IMR-90 (cell line): ENCODE data around the gene MAML3. TPM values are rescaled to one million over a fixed set of nuclear protein-coding genes. Genes with fewer than 3 reads are reported as not detected.

Experiments used
- ATAC-seq: fragments of 200-7000 bp; cut with Tn5 transposase; 2 replicates; pipeline ENCODE4 v1.9.1; 2020; ENCODE audit warnings: low read depth, mild to moderate bottlenecking, moderate library complexity
- BruUV-seq: library from RNA; stranded (reverse); fragments of 400-500 nt; replicated peaks from 2 replicates; lab custom pipeline; 2021; lab: Mats Ljungman, UMichigan
- CTCF ChIA-PET: fragments of 300-600 bp; formaldehyde crosslinking; extraction: SDS; loops from one replicate; lab custom pipeline; 2021; ENCODE audit warnings: antibody characterized with exemption; lab: Yijun Ruan, JAX
- POLR2A ChIA-PET: fragments of 300-600 bp; sonication (Branson Sonifier 250); formaldehyde crosslinking; loops from one replicate; lab custom pipeline; 2022; ENCODE audit warnings: antibody characterized with exemption; ENCODE audit not compliant: unreplicated experiment; lab: Charles Lee
- DNase-seq: peaks from one replicate; pipeline ENCODE4 v3.0.0; 2013
- H2AFZ ChIP-seq: replicated peaks from 2 replicates; pipeline ENCODE3; 2013; ENCODE audit warnings: low read length, mild to moderate bottlenecking; ENCODE audit not compliant: poor library complexity
- H2AK5ac ChIP-seq: 2 replicates; pipeline ENCODE4 v1.6.1; 2013; ENCODE audit warnings: low read depth, low read length, inconsistent platforms
- H2AK9ac ChIP-seq: replicated peaks from 2 replicates; pipeline ENCODE3; 2013; ENCODE audit warnings: mild to moderate bottlenecking, low read depth, low read length, moderate library complexity; ENCODE audit not compliant: poor library complexity
- H2BK120ac ChIP-seq: 2 replicates; pipeline ENCODE4 v1.6.1; 2013; ENCODE audit warnings: low read depth, low read length, inconsistent platforms
- H2BK15ac ChIP-seq: 3 replicates; pipeline ENCODE4 v1.6.1; 2013; ENCODE audit warnings: low read depth, low read length, inconsistent platforms
- H2BK20ac ChIP-seq: 2 replicates; pipeline ENCODE4 v1.6.1; 2013; ENCODE audit warnings: low read depth, mild to moderate bottlenecking, inconsistent platforms, low read length, moderate library complexity
- H2BK5ac ChIP-seq: 2 replicates; pipeline ENCODE4 v1.6.1; 2013; ENCODE audit warnings: mild to moderate bottlenecking, low read depth, low read length, inconsistent platforms; ENCODE audit not compliant: poor library complexity, severe bottlenecking
- H3K14ac ChIP-seq: replicated peaks from 2 replicates; pipeline ENCODE4 v1.6.1; 2013; ENCODE audit warnings: low read depth, low read length, inconsistent platforms
- H3K18ac ChIP-seq: 2 replicates; pipeline ENCODE4 v1.6.1; 2013; ENCODE audit warnings: low read depth, low read length, control low read depth
- H3K23ac ChIP-seq: 2 replicates; pipeline ENCODE4 v1.6.1; 2013; ENCODE audit warnings: low read depth, low read length, inconsistent platforms
- H3K27ac ChIP-seq: 2 replicates; pipeline ENCODE4 v1.5.1; 2013; ENCODE audit warnings: mild to moderate bottlenecking, control low read depth, low read length; ENCODE audit not compliant: insufficient read depth
- H3K27me3 ChIP-seq: 2 replicates; pipeline ENCODE4 v1.6.1; 2013; ENCODE audit warnings: low read length; ENCODE audit not compliant: control insufficient read depth, insufficient read depth
- H3K36me3 ChIP-seq: 2 replicates; pipeline ENCODE4 v1.6.1; 2013; ENCODE audit warnings: low read length, mixed read lengths; ENCODE audit not compliant: control insufficient read depth, insufficient read depth
- H3K4ac ChIP-seq: 2 replicates; pipeline ENCODE4 v1.6.1; 2013; ENCODE audit warnings: low read depth, low read length, inconsistent platforms
- H3K4me1 ChIP-seq: 2 replicates; pipeline ENCODE4 v1.6.1; 2013; ENCODE audit warnings: low read length, mixed read lengths; ENCODE audit not compliant: control insufficient read depth, insufficient read depth
- H3K4me2 ChIP-seq: 2 replicates; pipeline ENCODE4 v1.6.1; 2013; ENCODE audit warnings: low read depth, mild to moderate bottlenecking, control low read depth, low read length, moderate library complexity
- H3K4me3 ChIP-seq: 2 replicates; pipeline ENCODE4 v1.5.1; 2013; ENCODE audit warnings: low read depth, mild to moderate bottlenecking, control low read depth, low read length, moderate library complexity; ENCODE audit not compliant: insufficient read depth
- H3K56ac ChIP-seq: 2 replicates; pipeline ENCODE4 v1.6.1; 2013; ENCODE audit warnings: low read length, inconsistent platforms; ENCODE audit not compliant: insufficient read depth; ENCODE audit errors: extremely low read depth
- H3K79me1 ChIP-seq, 2 experiments: 2 replicates each; pipeline ENCODE4 v1.6.1; 2013; ENCODE audit warnings: low read length in 2 of 2, inconsistent platforms in 1 of 2, low read depth in 1 of 2
- H3K9ac ChIP-seq: 2 replicates; pipeline ENCODE4 v1.6.1; 2013; ENCODE audit warnings: low read depth, low read length, control low read depth
- H3K9me1 ChIP-seq: 2 replicates; pipeline ENCODE4 v1.6.1; 2013; ENCODE audit warnings: low read length, inconsistent platforms; ENCODE audit not compliant: insufficient read depth
- H3K9me3 ChIP-seq: 2 replicates; pipeline ENCODE4 v1.6.1; 2013; ENCODE audit warnings: low read length; ENCODE audit not compliant: control insufficient read depth, insufficient read depth
- H4K20me1 ChIP-seq: 2 replicates; pipeline ENCODE4 v1.6.1; 2013; ENCODE audit warnings: low read length, inconsistent platforms; ENCODE audit not compliant: insufficient read depth
- H4K5ac ChIP-seq: 2 replicates; pipeline ENCODE4 v1.6.1; 2013; ENCODE audit warnings: mild to moderate bottlenecking, low read depth, low read length, control low read depth
- H4K8ac ChIP-seq, 2 experiments: 2 replicates each; pipeline ENCODE4 v1.6.1; 2013; ENCODE audit warnings: low read depth in 2 of 2, low read length in 2 of 2, control low read depth in 1 of 2, inconsistent platforms in 1 of 2
- H4K91ac ChIP-seq: 2 replicates; pipeline ENCODE4 v1.6.1; 2013; ENCODE audit warnings: low read depth, low read length, inconsistent platforms; ENCODE audit not compliant: insufficient read depth
- BHLHE40 ChIP-seq: fragments of 150-350 bp; IDR thresholded peaks from 2 replicates; pipeline ENCODE4 v1.6.1; 2016; ENCODE audit warnings: mild to moderate bottlenecking, low read depth, low read length
- CEBPB ChIP-seq: IDR thresholded peaks from 2 replicates; pipeline ENCODE4 v1.6.1; 2012; ENCODE audit warnings: low read depth, low read length, improper control_type of control experiment
- CHD1 ChIP-seq: IDR thresholded peaks from 2 replicates; pipeline ENCODE4 v1.6.1; 2012; ENCODE audit warnings: low read depth, low read length, improper control_type of control experiment
- ELK1 ChIP-seq: fragments of 150-350 bp; IDR thresholded peaks from 2 replicates; pipeline ENCODE4 v1.6.1; 2016; ENCODE audit warnings: low read depth, mild to moderate bottlenecking, low read length, moderate library complexity, borderline replicate concordance
- FOS ChIP-seq: fragments of 150-350 bp; IDR thresholded peaks from 2 replicates; pipeline ENCODE4 v1.6.1; 2016; ENCODE audit warnings: low read depth, low read length
- MAFK ChIP-seq: IDR thresholded peaks from 2 replicates; pipeline ENCODE4 v1.6.1; 2012; ENCODE audit warnings: low read depth, low read length, improper control_type of control experiment
- MAZ ChIP-seq: IDR thresholded peaks from 2 replicates; pipeline ENCODE4 v1.6.1; 2012; ENCODE audit warnings: low read depth, mild to moderate bottlenecking, low read length, improper control_type of control experiment, moderate library complexity, borderline replicate concordance
- MXI1 ChIP-seq: IDR thresholded peaks from 2 replicates; pipeline ENCODE4 v1.6.1; 2012; ENCODE audit warnings: low read depth, mild to moderate bottlenecking, low read length, moderate library complexity, borderline replicate concordance
- NFE2L2 ChIP-seq: fragments of 150-350 bp; IDR thresholded peaks from 2 replicates; pipeline ENCODE4 v1.6.1; 2016; ENCODE audit warnings: low read depth, mild to moderate bottlenecking, low read length
- POLR2A ChIP-seq: IDR thresholded peaks from 2 replicates; pipeline ENCODE4 v1.6.1; 2012; ENCODE audit warnings: mild to moderate bottlenecking, low read depth, low read length
- RAD21 ChIP-seq: IDR thresholded peaks from 2 replicates; pipeline ENCODE4 v1.6.1; 2012; ENCODE audit warnings: low read length, improper control_type of control experiment
- RFX5 ChIP-seq: IDR thresholded peaks from 2 replicates; pipeline ENCODE4 v1.8.0; 2012; ENCODE audit warnings: low read depth, mild to moderate bottlenecking, low read length, moderate library complexity
- SMC3 ChIP-seq: fragments of 150-350 bp; IDR thresholded peaks from 2 replicates; pipeline ENCODE4 v1.6.1; 2016; ENCODE audit warnings: low read depth, mild to moderate bottlenecking, antibody characterized with exemption, low read length, moderate library complexity
- USF2 ChIP-seq: fragments of 150-350 bp; IDR thresholded peaks from 2 replicates; pipeline ENCODE4 v1.6.1; 2017; ENCODE audit warnings: mild to moderate bottlenecking, antibody characterized with exemption, low read length, low read depth
- WGBS, 2 experiments: methylation state at CpG; one replicate each; pipeline versions ENCODE4 v1.1.5 to v1.1.7; 2013; ENCODE audit warnings: missing lambda C conversion rate in 2 of 2; ENCODE audit not compliant: insufficient read length in 1 of 2; ENCODE audit errors: extremely low coverage in 2 of 2; 5-methylcytosine and 5-hydroxymethylcytosine counted together
- dilution Hi-C: fragments of 300-500 bp; cut with HindIII; formaldehyde crosslinking; loops from one replicate; pipeline ENCODE4 v1.14.3; 2018; ENCODE audit warnings: low sequenced_read_pairs; ENCODE audit not compliant: unreplicated experiment
- in situ Hi-C: fragments of 300-500 bp; cut with MboI; formaldehyde crosslinking; loops from 3 replicates; pipeline ENCODE4 v1.14.3; 2019; ENCODE audit warnings: low sequenced_read_pairs, inconsistent platforms, mixed read lengths
- intact Hi-C: fragments of 100-400 bp; cut with micrococcal nuclease; formaldehyde crosslinking; loops from 2 replicates; pipeline ENCODE4 v1.10.0; 2022
- polyA plus RNA-seq, 3 experiments: library from polyadenylated mRNA; depleted of rRNA; stranded (reverse); fragments of >200 nt; gene quantifications; 2 replicates each; pipeline ENCODE4 v1.2.3, GENCODE V29; 2012; ENCODE audit warnings: low replicate concordance in 1 of 3
- total RNA-seq: library from RNA; depleted of rRNA; stranded (reverse); fragments of >200 nt; gene quantifications from 2 replicates; pipeline ENCODE4 v1.2.3, GENCODE V29; 2012
- TF ChIP-seq, protein P1 (sequence below): conservative IDR thresholded peaks from 2 replicates; pipeline ENCODE4 v1.5.1; 2012; ENCODE audit warnings: mild to moderate bottlenecking, low read depth, low read length, improper control_type of control experiment

Gene MAML3
- total and polyA plus RNA-seq, 2 of the 4 experiments (the other 2 are of a cell fraction): 0.90 to 1.7 TPM

GRCh38 chr4:139791681-139792080, 362.3 kb downstream of the MAML3 start:
- Histone ChIP-seq H4K5ac (no peak overlapping the region), H3K4me2 (no peak overlapping the region)

More at GRCh38 chr4:139791681-139792080, 362.3 kb downstream of the MAML3 start:
- CTCF ChIA-PET: no interaction called here
- no peak overlapping the region for H2BK20ac ChIP-seq
- no peaks in the 10 kb centered on the region for H3K9me1 ChIP-seq
- no peak overlapping the region for H3K4ac ChIP-seq
- no CpG with 5 or more reads among the region's 2 CpGs for WGBS, 2 experiments
- no peaks in the 10 kb centered on the region for H3K36me3 ChIP-seq
- H4K8ac ChIP-seq: no peak overlapping the region
- no peak overlapping the region for H2AFZ ChIP-seq
- H3K9ac ChIP-seq: no peak overlapping the region
- H3K18ac ChIP-seq: no peak overlapping the region
- no peak overlapping the region for H3K27ac ChIP-seq
- H3K27me3 ChIP-seq: no peaks in the 10 kb centered on the region
- no peak overlapping the region for H2AK5ac ChIP-seq
- H2BK15ac ChIP-seq: no peak overlapping the region
- no peak for ATAC-seq
- H3K79me1 ChIP-seq: no peaks in the 10 kb centered on the region
- H4K20me1 ChIP-seq: no peaks in the 10 kb centered on the region
- intact Hi-C loops (no loop called here), in situ Hi-C loops (no loop called here), dilution Hi-C loops (no loop called here)
- BruUV-seq: no TSS peak
- H4K91ac ChIP-seq: no peak overlapping the region
- no peak for DNase-seq
- H3K4me3 ChIP-seq: no peak overlapping the region
- no peaks in the 10 kb centered on the region for H3K9me3 ChIP-seq
- peaks cover 3% of the 10 kb centered on the region for H3K4me1 ChIP-seq
- POLR2A ChIA-PET: no interaction called here
- TF ChIP-seq FOS (no peak), CHD1 (no peak), POLR2A (no peak), RFX5 (no peak), RAD21 (no peak), BHLHE40 (no peak), MXI1 (no peak), MAFK (no peak), ELK1 (no peak), USF2 (no peak), MAZ (no peak), SMC3 (no peak), CEBPB (no peak), NFE2L2 (no peak)
- TF ChIP-seq, protein P1, sequence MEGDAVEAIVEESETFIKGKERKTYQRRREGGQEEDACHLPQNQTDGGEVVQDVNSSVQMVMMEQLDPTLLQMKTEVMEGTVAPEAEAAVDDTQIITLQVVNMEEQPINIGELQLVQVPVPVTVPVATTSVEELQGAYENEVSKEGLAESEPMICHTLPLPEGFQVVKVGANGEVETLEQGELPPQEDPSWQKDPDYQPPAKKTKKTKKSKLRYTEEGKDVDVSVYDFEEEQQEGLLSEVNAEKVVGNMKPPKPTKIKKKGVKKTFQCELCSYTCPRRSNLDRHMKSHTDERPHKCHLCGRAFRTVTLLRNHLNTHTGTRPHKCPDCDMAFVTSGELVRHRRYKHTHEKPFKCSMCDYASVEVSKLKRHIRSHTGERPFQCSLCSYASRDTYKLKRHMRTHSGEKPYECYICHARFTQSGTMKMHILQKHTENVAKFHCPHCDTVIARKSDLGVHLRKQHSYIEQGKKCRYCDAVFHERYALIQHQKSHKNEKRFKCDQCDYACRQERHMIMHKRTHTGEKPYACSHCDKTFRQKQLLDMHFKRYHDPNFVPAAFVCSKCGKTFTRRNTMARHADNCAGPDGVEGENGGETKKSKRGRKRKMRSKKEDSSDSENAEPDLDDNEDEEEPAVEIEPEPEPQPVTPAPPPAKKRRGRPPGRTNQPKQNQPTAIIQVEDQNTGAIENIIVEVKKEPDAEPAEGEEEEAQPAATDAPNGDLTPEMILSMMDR: no peak
- no peak overlapping the region for H2BK5ac ChIP-seq
- no peak overlapping the region for H2AK9ac ChIP-seq
- no peak overlapping the region for H2BK120ac ChIP-seq
- H3K23ac ChIP-seq: no peak overlapping the region
- no peak overlapping the region for H3K56ac ChIP-seq
- H3K14ac ChIP-seq: no peak overlapping the region
